Measurements from ENCODE around the gene CDKL1.

DNA sequence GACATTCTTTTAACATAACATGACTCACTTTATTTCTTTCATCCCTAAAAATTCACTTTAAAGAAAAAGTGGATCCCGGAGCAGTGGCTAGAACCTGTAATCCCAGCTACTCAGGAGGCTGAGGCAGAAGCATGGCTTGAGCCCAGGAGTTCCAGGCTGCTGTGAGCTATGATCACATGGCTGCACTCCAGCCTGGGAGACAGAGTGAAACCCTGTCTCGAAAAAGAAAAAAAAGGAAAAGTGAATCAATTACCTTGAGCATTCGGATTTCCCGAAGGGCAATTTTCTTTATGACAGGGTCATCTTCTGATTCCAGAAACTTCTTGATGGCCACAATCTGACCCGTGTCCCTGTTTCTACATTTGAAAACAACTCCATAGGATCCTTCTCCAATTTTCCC lies 1.2 kb downstream of the CDKL1 start:
- TF ChIP-seq, protein P1, sequence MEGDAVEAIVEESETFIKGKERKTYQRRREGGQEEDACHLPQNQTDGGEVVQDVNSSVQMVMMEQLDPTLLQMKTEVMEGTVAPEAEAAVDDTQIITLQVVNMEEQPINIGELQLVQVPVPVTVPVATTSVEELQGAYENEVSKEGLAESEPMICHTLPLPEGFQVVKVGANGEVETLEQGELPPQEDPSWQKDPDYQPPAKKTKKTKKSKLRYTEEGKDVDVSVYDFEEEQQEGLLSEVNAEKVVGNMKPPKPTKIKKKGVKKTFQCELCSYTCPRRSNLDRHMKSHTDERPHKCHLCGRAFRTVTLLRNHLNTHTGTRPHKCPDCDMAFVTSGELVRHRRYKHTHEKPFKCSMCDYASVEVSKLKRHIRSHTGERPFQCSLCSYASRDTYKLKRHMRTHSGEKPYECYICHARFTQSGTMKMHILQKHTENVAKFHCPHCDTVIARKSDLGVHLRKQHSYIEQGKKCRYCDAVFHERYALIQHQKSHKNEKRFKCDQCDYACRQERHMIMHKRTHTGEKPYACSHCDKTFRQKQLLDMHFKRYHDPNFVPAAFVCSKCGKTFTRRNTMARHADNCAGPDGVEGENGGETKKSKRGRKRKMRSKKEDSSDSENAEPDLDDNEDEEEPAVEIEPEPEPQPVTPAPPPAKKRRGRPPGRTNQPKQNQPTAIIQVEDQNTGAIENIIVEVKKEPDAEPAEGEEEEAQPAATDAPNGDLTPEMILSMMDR (conservative IDR thresholded peaks at IDR 0.05 in 1 of 2, IDR thresholded peaks at IDR 0.05 in 1 of 2; ENCODE audit: low read depth in 1 of 2, low read length in 2 of 2) = no peak
- no peak for TF ChIP-seq EZH2 (IDR thresholded peaks at IDR 0.05; ENCODE audit: low read length, missing control alignments)
